Stomach (tissue), 19 donors: ENCODE results near the gene CTNND2. TPM values are rescaled to one million over a fixed set of nuclear protein-coding genes. Genes with fewer than 3 reads are reported as not detected.

Experiments
- DNase-seq, 2 donors: peaks; one replicate each; pipeline versions ENCODE4 v3.0.0 to v3.0.0-alpha.2; 2013 to 2019
- H3K27ac ChIP-seq, 5 donors: fragments of 200-600 bp in 4 of 5; sonication (generic) in 4 of 5; one replicate each; pipeline ENCODE4 v1.5.1; 2013 to 2019; ENCODE audit warnings: mild to moderate bottlenecking in 1 of 5, moderate library complexity in 1 of 5
- H3K27me3 ChIP-seq, 3 donors: fragments of 200-600 bp; sonication (generic); one replicate each; pipeline ENCODE4 v1.5.1; 2017 to 2019; ENCODE audit warnings: mixed run types in 1 of 3
- H3K36me3 ChIP-seq, 4 donors: fragments of 200-600 bp; sonication (generic); 1 replicate in 3 of 4; 2 replicates in 1 of 4; pipeline ENCODE4 v1.5.1; 2016 to 2019
- H3K4me1 ChIP-seq, 4 donors: fragments of 200-600 bp; sonication (generic); one replicate each; pipeline ENCODE4 v1.5.1; 2016 to 2019
- H3K4me3 ChIP-seq, 4 donors: fragments of 200-600 bp; sonication (generic) in 3 of 4; one replicate each; pipeline ENCODE4 v1.5.1; 2016 to 2019; ENCODE audit warnings: mild to moderate bottlenecking in 1 of 4
- H3K9me3 ChIP-seq, 4 donors: fragments of 200-600 bp; sonication (generic); one replicate each; pipeline ENCODE4 v1.5.1; 2016 to 2019
- EP300 ChIP-seq: sonication (generic); formaldehyde crosslinking; IDR thresholded peaks from one replicate; pipeline ENCODE4 v1.6.1; 2017; ENCODE audit warnings: antibody characterized with exemption
- POLR2A ChIP-seq, 4 donors: fragments of 450-650 bp; IDR thresholded peaks; one replicate each; pipeline ENCODE4 v1.6.1; 2016; ENCODE audit warnings: antibody characterized with exemption in 4 of 4, control low read depth in 2 of 4, mild to moderate bottlenecking in 1 of 4, moderate library complexity in 1 of 4
- POLR2AphosphoS5 ChIP-seq, 3 donors: sonication (generic); formaldehyde crosslinking; IDR thresholded peaks; one replicate each; pipeline ENCODE4 v1.6.1; 2016; ENCODE audit warnings: antibody characterized with exemption in 3 of 3
- WGBS, 5 donors: extraction: QIAGEN DNeasy Blood & Tissue Kit in 3 of 5; methylation state at CpG; one replicate each; pipeline versions ENCODE4 v1.1.5 to v1.1.7; 2013 to 2018; 5-methylcytosine and 5-hydroxymethylcytosine counted together
- intact Hi-C: fragments of 100-400 bp; cut with DNase I; formaldehyde crosslinking; loops from one replicate; pipeline ENCODE4 v1.15.1; 2023; ENCODE audit warnings: low total_unique reads
- long read RNA-seq, 10 donors: transcript quantifications; one replicate each; lab custom pipeline, GENCODE V29; 2026
- polyA plus RNA-seq, 3 donors: library from polyadenylated mRNA; stranded (reverse); fragments of 200-250 nt; gene quantifications; one replicate each; pipeline ENCODE4 v1.2.3, GENCODE V29; 2013
- total RNA-seq, 5 donors: library from RNA; depleted of rRNA; stranded (reverse); fragments of >200 nt; gene quantifications; one replicate each; pipeline versions ENCODE4 v1.1.0 to v1.2.3, GENCODE V29; 2014 to 2016
- TF ChIP-seq, protein P1 (sequence below), 7 experiments: fragments of 450-650 bp in 4 of 7; fragments of 200-600 bp in 3 of 7; sonication (generic) in 3 of 7; IDR thresholded peaks; one replicate each; pipeline ENCODE4 v1.5.1; 2016 to 2019; ENCODE audit warnings: antibody characterized with exemption in 7 of 7, control low read depth in 2 of 7, mild to moderate bottlenecking in 1 of 7
- donor health status: healthy with polysubstance abuse.
- donor health status: Bipolar disorder and iron deficiency.
- donor health status: healthy.

CTNND2 gene, protein sequence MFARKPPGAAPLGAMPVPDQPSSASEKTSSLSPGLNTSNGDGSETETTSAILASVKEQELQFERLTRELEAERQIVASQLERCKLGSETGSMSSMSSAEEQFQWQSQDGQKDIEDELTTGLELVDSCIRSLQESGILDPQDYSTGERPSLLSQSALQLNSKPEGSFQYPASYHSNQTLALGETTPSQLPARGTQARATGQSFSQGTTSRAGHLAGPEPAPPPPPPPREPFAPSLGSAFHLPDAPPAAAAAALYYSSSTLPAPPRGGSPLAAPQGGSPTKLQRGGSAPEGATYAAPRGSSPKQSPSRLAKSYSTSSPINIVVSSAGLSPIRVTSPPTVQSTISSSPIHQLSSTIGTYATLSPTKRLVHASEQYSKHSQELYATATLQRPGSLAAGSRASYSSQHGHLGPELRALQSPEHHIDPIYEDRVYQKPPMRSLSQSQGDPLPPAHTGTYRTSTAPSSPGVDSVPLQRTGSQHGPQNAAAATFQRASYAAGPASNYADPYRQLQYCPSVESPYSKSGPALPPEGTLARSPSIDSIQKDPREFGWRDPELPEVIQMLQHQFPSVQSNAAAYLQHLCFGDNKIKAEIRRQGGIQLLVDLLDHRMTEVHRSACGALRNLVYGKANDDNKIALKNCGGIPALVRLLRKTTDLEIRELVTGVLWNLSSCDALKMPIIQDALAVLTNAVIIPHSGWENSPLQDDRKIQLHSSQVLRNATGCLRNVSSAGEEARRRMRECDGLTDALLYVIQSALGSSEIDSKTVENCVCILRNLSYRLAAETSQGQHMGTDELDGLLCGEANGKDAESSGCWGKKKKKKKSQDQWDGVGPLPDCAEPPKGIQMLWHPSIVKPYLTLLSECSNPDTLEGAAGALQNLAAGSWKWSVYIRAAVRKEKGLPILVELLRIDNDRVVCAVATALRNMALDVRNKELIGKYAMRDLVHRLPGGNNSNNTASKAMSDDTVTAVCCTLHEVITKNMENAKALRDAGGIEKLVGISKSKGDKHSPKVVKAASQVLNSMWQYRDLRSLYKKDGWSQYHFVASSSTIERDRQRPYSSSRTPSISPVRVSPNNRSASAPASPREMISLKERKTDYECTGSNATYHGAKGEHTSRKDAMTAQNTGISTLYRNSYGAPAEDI (N-terminal part only)
- total RNA-seq (1 to 10 TPM in 2 of 5 donors, under 1 TPM in 1, not detected in 2; 0.29 to 2.6 (median 1.6) TPM), polyA plus RNA-seq (1 to 10 TPM in 2 of 3 donors, under 1 TPM in 1; 0.30 to 3.4 (median 2.5) TPM)
- long read RNA-seq, donor 1: 0 reads
- long read RNA-seq, donor 2: 0 reads
- long read RNA-seq, donor 3: 0 reads
- long read RNA-seq, donor 4: 0 reads
- long read RNA-seq, donor 5: 0 reads
- long read RNA-seq, donor 6: 0 reads
- long read RNA-seq, donor 7: 0 reads
- long read RNA-seq, donor 8: 0 reads
- long read RNA-seq, donor 9, partial matches to known transcripts: 0 of 1 reads
- long read RNA-seq, donor 9, other reads (novel, unspliced or antisense): 0 of 1 reads
- long read RNA-seq, donor 10: 0 reads

DNA sequence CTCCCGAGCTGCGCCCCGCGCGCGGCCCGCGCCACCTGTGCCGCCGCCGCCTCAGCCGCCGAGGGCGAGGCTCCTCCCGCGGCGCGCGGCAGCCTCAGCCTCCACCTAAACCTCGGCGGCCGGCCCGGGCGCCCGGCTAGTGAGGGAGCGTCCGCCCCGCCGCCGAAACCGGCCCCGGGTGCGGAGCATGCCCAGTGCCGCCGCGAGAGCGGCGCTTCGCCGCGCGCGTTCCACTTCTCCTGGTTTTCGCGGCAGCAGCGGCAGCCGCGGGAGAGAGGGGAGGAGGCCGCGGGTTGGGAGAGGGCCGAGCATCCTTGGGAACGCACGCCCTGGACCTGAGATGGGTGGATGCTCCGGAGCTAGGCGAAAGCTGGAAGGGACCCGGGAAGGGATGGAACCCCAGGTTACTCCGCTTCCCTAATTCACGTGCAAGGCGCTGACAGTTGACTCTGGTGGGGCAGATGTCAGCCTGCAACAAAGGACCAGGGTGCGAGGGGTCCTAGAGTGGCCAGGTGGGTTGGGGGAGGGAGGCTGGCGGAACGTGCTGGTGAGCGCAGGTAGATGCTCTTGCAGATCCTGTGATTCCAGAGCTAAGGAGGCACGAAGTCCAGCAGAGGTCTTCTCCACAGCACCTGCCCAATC lies at the start of gene CTNND2:
Gene CTNND2 (minus strand): TSS at position 182 of the 642 bp plus-strand sequence. CDS start 593 bp downstream, outside the sequence.
- Histone ChIP-seq H3K9me3 (peaks cover 0 to 6% (median 0%) of the 10 kb centered on the region in 4 donors), H3K27ac (peak within 1 kb of the TSS in 1 of 5 donors; percentile 29), H3K4me3 (peak within 1 kb of the TSS; percentile 33 to 45 (median 38)), H3K4me1 (peaks cover 0 to 19% (median 9%) of the 10 kb centered on the region in 4 donors), H3K36me3 (no peaks in the 10 kb centered on the region), H3K27me3 (peaks cover 0 to 61% (median 13%) of the 10 kb centered on the region in 3 donors)
- DNase-seq: peak in 1 of 2 donors; percentile 87
- TF ChIP-seq POLR2A (IDR thresholded peaks at IDR 0.05): no peak
- TF ChIP-seq, protein P1, sequence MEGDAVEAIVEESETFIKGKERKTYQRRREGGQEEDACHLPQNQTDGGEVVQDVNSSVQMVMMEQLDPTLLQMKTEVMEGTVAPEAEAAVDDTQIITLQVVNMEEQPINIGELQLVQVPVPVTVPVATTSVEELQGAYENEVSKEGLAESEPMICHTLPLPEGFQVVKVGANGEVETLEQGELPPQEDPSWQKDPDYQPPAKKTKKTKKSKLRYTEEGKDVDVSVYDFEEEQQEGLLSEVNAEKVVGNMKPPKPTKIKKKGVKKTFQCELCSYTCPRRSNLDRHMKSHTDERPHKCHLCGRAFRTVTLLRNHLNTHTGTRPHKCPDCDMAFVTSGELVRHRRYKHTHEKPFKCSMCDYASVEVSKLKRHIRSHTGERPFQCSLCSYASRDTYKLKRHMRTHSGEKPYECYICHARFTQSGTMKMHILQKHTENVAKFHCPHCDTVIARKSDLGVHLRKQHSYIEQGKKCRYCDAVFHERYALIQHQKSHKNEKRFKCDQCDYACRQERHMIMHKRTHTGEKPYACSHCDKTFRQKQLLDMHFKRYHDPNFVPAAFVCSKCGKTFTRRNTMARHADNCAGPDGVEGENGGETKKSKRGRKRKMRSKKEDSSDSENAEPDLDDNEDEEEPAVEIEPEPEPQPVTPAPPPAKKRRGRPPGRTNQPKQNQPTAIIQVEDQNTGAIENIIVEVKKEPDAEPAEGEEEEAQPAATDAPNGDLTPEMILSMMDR (IDR thresholded peaks at IDR 0.05): no peak
- TF ChIP-seq POLR2AphosphoS5 (IDR thresholded peaks at IDR 0.05): no peak
- no peak for TF ChIP-seq EP300
- intact Hi-C loops: no loop called here
- WGBS, 5 donors: 2 to 6% (median 3%) methylated on average over 19 to 64 of the region's 64 CpGs

DNA sequence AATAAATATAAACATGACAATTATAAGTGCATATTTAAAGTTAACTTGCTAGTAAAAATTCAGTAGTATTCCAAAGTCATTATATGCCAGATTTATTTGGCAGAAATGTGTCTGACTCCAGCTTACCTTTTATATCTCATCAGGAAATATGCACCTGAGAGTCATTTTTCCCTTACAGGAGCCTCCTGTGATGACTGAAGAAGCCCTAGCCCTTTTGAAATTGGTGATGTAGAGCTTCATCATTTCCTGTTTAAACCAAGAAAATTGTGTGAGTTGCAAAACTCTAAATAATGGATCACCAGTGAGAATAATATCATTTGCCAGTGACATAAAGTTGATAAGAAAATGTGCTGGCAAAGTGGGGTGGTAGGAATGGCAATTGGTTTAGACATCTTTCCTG lies 42.1 kb upstream of the CTNND2 start:
- TF ChIP-seq EP300 (no peak), POLR2AphosphoS5 (IDR thresholded peaks at IDR 0.05) (no peak), POLR2A (IDR thresholded peaks at IDR 0.05) (no peak)
- Histone ChIP-seq H3K4me3 (no peak overlapping the region), H3K27ac (no peak overlapping the region), H3K27me3 (no peaks in the 10 kb centered on the region), H3K9me3 (peaks cover 0 to 12% (median 0%) of the 10 kb centered on the region in 4 donors), H3K4me1 (no peaks in the 10 kb centered on the region), H3K36me3 (no peaks in the 10 kb centered on the region)
- intact Hi-C loops: no loop called here
- no peak for DNase-seq

DNA sequence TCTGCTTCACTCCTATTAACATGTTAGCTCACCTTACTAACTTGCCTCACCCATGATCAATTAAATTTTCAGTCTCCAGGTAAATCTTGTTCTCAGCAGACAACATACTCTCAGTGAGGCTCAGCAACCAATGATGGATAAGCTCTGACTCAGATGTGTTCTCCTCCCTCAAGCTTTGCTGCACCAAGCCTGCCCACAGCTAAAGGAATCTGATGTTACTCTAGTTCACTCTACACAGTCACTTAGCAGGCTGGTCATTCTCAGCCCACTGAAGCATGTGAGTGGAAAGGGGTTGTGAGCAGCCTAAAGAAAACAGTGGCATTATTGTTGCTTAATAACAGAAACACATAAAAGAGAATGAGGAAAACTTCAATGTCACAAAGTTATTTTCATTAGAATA lies 37.3 kb upstream of the CTNND2 start:
- no peak overlapping the region for H3K27ac ChIP-seq
- H3K4me3 ChIP-seq: no peak overlapping the region
- intact Hi-C loops: no loop called here
- no peaks in the 10 kb centered on the region for H3K4me1 ChIP-seq
- no peaks in the 10 kb centered on the region for H3K36me3 ChIP-seq
- H3K27me3 ChIP-seq: no peaks in the 10 kb centered on the region
- peaks cover 0 to 12% (median 0%) of the 10 kb centered on the region in 4 donors for H3K9me3 ChIP-seq
- TF ChIP-seq POLR2AphosphoS5 (IDR thresholded peaks at IDR 0.05) (no peak), EP300 (no peak), POLR2A (IDR thresholded peaks at IDR 0.05) (no peak)
- TF ChIP-seq, protein P1 (IDR thresholded peaks at IDR 0.05): no peak
- DNase-seq: no peak

DNA sequence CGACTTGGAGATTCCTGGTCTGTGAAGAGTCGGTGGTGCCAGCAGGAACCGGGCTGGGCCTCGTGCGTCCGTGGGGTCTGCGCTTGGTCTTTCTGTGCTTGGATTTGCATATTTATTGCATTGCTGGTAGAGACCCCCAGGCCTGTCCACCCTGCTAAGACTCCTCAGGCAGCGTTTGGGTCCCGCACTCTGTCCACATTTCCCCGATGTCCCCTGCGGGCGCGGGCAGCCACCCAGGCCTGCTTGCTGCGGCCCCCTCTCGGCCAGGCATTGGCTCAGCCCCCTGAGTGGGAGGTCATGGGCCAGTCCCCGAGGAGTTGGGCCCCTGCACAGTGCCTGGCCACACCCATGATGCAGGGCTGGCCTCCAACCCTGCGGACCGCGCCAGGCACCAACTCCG lies 27.4 kb upstream of the CTNND2 start:
- no peaks in the 10 kb centered on the region for H3K4me1 ChIP-seq
- H3K9me3 ChIP-seq: peaks cover 0 to 21% (median 0%) of the 10 kb centered on the region in 4 donors
- H3K27ac ChIP-seq: no peak overlapping the region
- TF ChIP-seq POLR2A (IDR thresholded peaks at IDR 0.05): no peak
- no peak for TF ChIP-seq EP300
- TF ChIP-seq, protein P1 (IDR thresholded peaks at IDR 0.05): no peak
- TF ChIP-seq POLR2AphosphoS5 (IDR thresholded peaks at IDR 0.05): no peak
- no peak overlapping the region for H3K4me3 ChIP-seq
- no peak for DNase-seq
- intact Hi-C loops: no loop called here
- 81 to 94% (median 87%) methylated on average over 20 of the region's 20 CpGs for whole genome bisulfite sequencing, 5 donors
- no peaks in the 10 kb centered on the region for H3K36me3 ChIP-seq
- no peaks in the 10 kb centered on the region for H3K27me3 ChIP-seq
